HG03066 (cell line): ENCODE results near the gene PLS3.

ENCODE experiments used
- ATAC-seq: cut with Tn5 transposase; IDR thresholded peaks from one replicate; pipeline ENCODE4 v1.9.1; 2021; ENCODE audit warnings: low read depth; ENCODE audit not compliant: unreplicated experiment

Gene PLS3

GRCh38 chrX:115689931-115690330 is 129.0 kb downstream of the PLS3 start:
- ATAC-seq: no peak

- peak; percentile 84 for ATAC-seq
These were observed 129.7 kb downstream of the PLS3 start for GRCh38 chrX:115690511-115691216.

GRCh38 chrX:115693476-115693875 is 132.5 kb downstream of the PLS3 start:
- ATAC-seq: no peak

- no peak for ATAC-seq
These were observed 133.1 kb downstream of the PLS3 start for GRCh38 chrX:115694028-115694427.

- ATAC-seq: no peak
These were observed 135.1 kb downstream of the PLS3 start for GRCh38 chrX:115696039-115696438.

GRCh38 chrX:115696939-115697338 is 136.0 kb downstream of the PLS3 start:
- ATAC-seq: no peak

- ATAC-seq: no peak
These were observed 136.8 kb downstream of the PLS3 start for GRCh38 chrX:115697806-115698205.
